Uterus (tissue), 2 donors: Measurements from ENCODE around the gene WDFY4.

ENCODE experiments used
- CTCF ChIP-seq, 4 experiments: fragments of 200-600 bp in 2 of 4; fragments of 450-650 bp in 2 of 4; sonication (generic) in 2 of 4; IDR thresholded peaks; one replicate each; pipeline ENCODE4 v1.5.1; 2016 to 2019; ENCODE audit warnings: antibody characterized with exemption in 4 of 4, mild to moderate bottlenecking in 2 of 4, moderate library complexity in 1 of 4
- POLR2A ChIP-seq, 2 donors: fragments of 450-650 bp; IDR thresholded peaks; one replicate each; pipeline ENCODE4 v1.6.1; 2016; ENCODE audit warnings: antibody characterized with exemption in 2 of 2, mild to moderate bottlenecking in 1 of 2, moderate library complexity in 1 of 2

GRCh38 chr10:48820231-48820630, 135.6 kb downstream of the WDFY4 start:
- TF ChIP-seq CTCF (IDR thresholded peaks at IDR 0.05) (no peak), POLR2A (IDR thresholded peaks at IDR 0.05) (no peak)
